H9 (cell line): ENCODE measurements around the gene CRABP1. TPM values are rescaled to one million over a fixed set of nuclear protein-coding genes. Genes with fewer than 3 reads are reported as not detected.

Source experiments
- DNase-seq: peaks from one replicate; pipeline ENCODE4 v3.0.0-alpha.2; 2017
- H2AFZ ChIP-seq: one replicate; pipeline ENCODE4 v1.6.1; 2013; ENCODE audit warnings: mild to moderate bottlenecking, low read length, control low read depth, moderate library complexity
- H2AK5ac ChIP-seq: 2 replicates; pipeline ENCODE4 v1.6.1; 2013; ENCODE audit warnings: low read length, control low read depth, mixed read lengths; ENCODE audit not compliant: insufficient read length
- H2BK120ac ChIP-seq: one replicate; pipeline ENCODE4 v1.6.1; 2013; ENCODE audit warnings: low read depth, mild to moderate bottlenecking, low read length, control low read depth, inconsistent platforms; ENCODE audit not compliant: poor library complexity, severe bottlenecking
- H2BK12ac ChIP-seq: 2 replicates; pipeline ENCODE4 v1.6.1; 2013; ENCODE audit warnings: low read length, control low read depth, mixed read lengths, low read depth; ENCODE audit not compliant: insufficient read length
- H2BK15ac ChIP-seq: 2 replicates; pipeline ENCODE4 v1.6.1; 2013; ENCODE audit warnings: low read depth, low read length, control low read depth
- H2BK20ac ChIP-seq: one replicate; pipeline ENCODE4 v1.6.1; 2013; ENCODE audit warnings: low read depth, mild to moderate bottlenecking, low read length, control low read depth, inconsistent platforms; ENCODE audit not compliant: poor library complexity, severe bottlenecking
- H2BK5ac ChIP-seq: 2 replicates; pipeline ENCODE4 v1.6.1; 2013; ENCODE audit warnings: low read length, control low read depth, mixed read lengths; ENCODE audit not compliant: insufficient read length
- H3K14ac ChIP-seq: 2 replicates; pipeline ENCODE4 v1.6.1; 2013; ENCODE audit warnings: low read length, control low read depth; ENCODE audit not compliant: insufficient read depth
- H3K18ac ChIP-seq: 2 replicates; pipeline ENCODE4 v1.6.1; 2013; ENCODE audit warnings: low read depth, mild to moderate bottlenecking, mixed read lengths, low read length, control low read depth; ENCODE audit not compliant: insufficient read length
- H3K23ac ChIP-seq: 2 replicates; pipeline ENCODE4 v1.6.1; 2013; ENCODE audit warnings: low read length, control low read depth, mixed read lengths, low read depth; ENCODE audit not compliant: insufficient read length
- H3K23me2 ChIP-seq: 2 replicates; pipeline ENCODE4 v1.6.1; 2013; ENCODE audit warnings: low read depth, mild to moderate bottlenecking, mixed read lengths, low read length, control low read depth; ENCODE audit not compliant: insufficient read length, poor library complexity, severe bottlenecking
- H3K27ac ChIP-seq: 2 replicates; pipeline ENCODE4 v1.5.1; 2013; ENCODE audit warnings: low read length, control low read depth, mixed read lengths, low read depth; ENCODE audit not compliant: insufficient read length
- H3K27me3 ChIP-seq: 2 replicates; pipeline ENCODE4 v1.6.1; 2013; ENCODE audit warnings: low read length, control low read depth, inconsistent platforms; ENCODE audit not compliant: insufficient read depth
- H3K4ac ChIP-seq: 2 replicates; pipeline ENCODE4 v1.6.1; 2013; ENCODE audit warnings: low read depth, mild to moderate bottlenecking, control low read depth, inconsistent platforms, low read length, moderate library complexity
- H3K4me1 ChIP-seq: 2 replicates; pipeline ENCODE4 v1.6.1; 2013; ENCODE audit warnings: low read length, control low read depth, inconsistent platforms; ENCODE audit not compliant: insufficient read depth
- H3K4me2 ChIP-seq: 2 replicates; pipeline ENCODE4 v1.6.1; 2013; ENCODE audit warnings: low read length, control low read depth, mixed read lengths; ENCODE audit not compliant: insufficient read length, insufficient read depth
- H3K56ac ChIP-seq: 2 replicates; pipeline ENCODE4 v1.6.1; 2013; ENCODE audit warnings: low read depth, mild to moderate bottlenecking, mixed read lengths, low read length, control low read depth; ENCODE audit not compliant: insufficient read length
- H3K79me1 ChIP-seq: 2 replicates; pipeline ENCODE4 v1.6.1; 2013; ENCODE audit warnings: low read depth, mild to moderate bottlenecking, moderate library complexity, low read length, control low read depth, inconsistent platforms; ENCODE audit not compliant: insufficient read depth, poor library complexity, severe bottlenecking
- H3K79me2 ChIP-seq: 2 replicates; pipeline ENCODE4 v1.6.1; 2013; ENCODE audit warnings: low read length, control low read depth, inconsistent platforms; ENCODE audit not compliant: insufficient read depth
- H3K9ac ChIP-seq: 2 replicates; pipeline ENCODE4 v1.6.1; 2013; ENCODE audit warnings: low read length, control low read depth, mixed read lengths; ENCODE audit not compliant: insufficient read length; ENCODE audit errors: extremely low read depth
- H3K9me3 ChIP-seq: one replicate; pipeline ENCODE4 v1.6.1; 2013; ENCODE audit warnings: low read depth, low read length, inconsistent platforms; ENCODE audit not compliant: control insufficient read depth
- H3T11ph ChIP-seq: one replicate; pipeline ENCODE4 v1.6.1; 2013; ENCODE audit warnings: mild to moderate bottlenecking, low read length, control low read depth, inconsistent platforms
- H4K20me1 ChIP-seq: one replicate; pipeline ENCODE4 v1.6.1; 2013; ENCODE audit not compliant: control insufficient read depth, insufficient read length, insufficient read depth
- H4K5ac ChIP-seq: 2 replicates; pipeline ENCODE4 v1.6.1; 2013; ENCODE audit warnings: low read depth, mild to moderate bottlenecking, mixed read lengths, low read length, control low read depth; ENCODE audit not compliant: insufficient read length
- H4K8ac ChIP-seq: replicated peaks from 2 replicates; pipeline ENCODE4 v1.6.1; 2013; ENCODE audit warnings: low read length, control low read depth, mixed read lengths, low read depth; ENCODE audit not compliant: insufficient read length
- H4K91ac ChIP-seq: 2 replicates; pipeline ENCODE4 v1.6.1; 2013; ENCODE audit warnings: low read depth, mild to moderate bottlenecking, moderate library complexity, mixed read lengths, low read length, control low read depth; ENCODE audit not compliant: insufficient read length
- H3K27ac Mint-ChIP-seq, 3 experiments: 2 replicates in 2 of 3; 3 replicates in 1 of 3; pipeline ENCODE4 v1.8.0; 2020 to 2021; ENCODE audit warnings: mixed read lengths in 3 of 3, mild to moderate bottlenecking in 1 of 3, moderate library complexity in 1 of 3
- H3K27me3 Mint-ChIP-seq: 2 replicates; pipeline ENCODE4 v1.8.0; 2021; ENCODE audit warnings: low read depth, mild to moderate bottlenecking, moderate library complexity, mixed read lengths
- H3K36me3 Mint-ChIP-seq, 3 experiments: 2 replicates in 2 of 3; 3 replicates in 1 of 3; pipeline ENCODE4 v1.8.0; 2020 to 2021; ENCODE audit warnings: low read depth in 3 of 3, mixed read lengths in 3 of 3; ENCODE audit not compliant: insufficient read depth in 1 of 3
- H3K4me1 Mint-ChIP-seq, 2 experiments: 2 replicates each; pipeline ENCODE4 v1.8.0; 2020; ENCODE audit warnings: mixed read lengths in 2 of 2
- H3K4me3 Mint-ChIP-seq, 2 experiments: 2 replicates in 1 of 2; 3 replicates in 1 of 2; pipeline ENCODE4 v1.8.0; 2020 to 2021; ENCODE audit warnings: mild to moderate bottlenecking in 2 of 2, mixed read lengths in 2 of 2, moderate library complexity in 1 of 2
- H3K9me3 Mint-ChIP-seq, 2 experiments: 2 replicates in 1 of 2; 3 replicates in 1 of 2; pipeline ENCODE4 v1.8.0; 2020; ENCODE audit warnings: mild to moderate bottlenecking in 2 of 2, mixed read lengths in 2 of 2, moderate library complexity in 1 of 2
- WGBS: extraction: QIAGEN DNeasy Blood & Tissue Kit; methylation state at CpG from one replicate; pipeline ENCODE4 v1.1.7; 2013; ENCODE audit warnings: missing lambda C conversion rate, low lambda C conversion rate, mixed read lengths; ENCODE audit not compliant: insufficient read length; ENCODE audit errors: extremely low coverage; 5-methylcytosine and 5-hydroxymethylcytosine counted together
- total RNA-seq: library from RNA; stranded (reverse); gene quantifications from 2 replicates; pipeline ENCODE4 v1.2.1, GENCODE V29; 2021
- TF ChIP-seq, protein P1 (sequence below): fragments of 200-600 bp; sonication (generic); conservative IDR thresholded peaks from 3 replicates; pipeline ENCODE4 v1.8.0; 2021; ENCODE audit warnings: antibody characterized with exemption, mild to moderate bottlenecking

The CRABP1 gene
- total RNA-seq, 1 experiment from 2014 or later, result 93.1 TPM

DNA sequence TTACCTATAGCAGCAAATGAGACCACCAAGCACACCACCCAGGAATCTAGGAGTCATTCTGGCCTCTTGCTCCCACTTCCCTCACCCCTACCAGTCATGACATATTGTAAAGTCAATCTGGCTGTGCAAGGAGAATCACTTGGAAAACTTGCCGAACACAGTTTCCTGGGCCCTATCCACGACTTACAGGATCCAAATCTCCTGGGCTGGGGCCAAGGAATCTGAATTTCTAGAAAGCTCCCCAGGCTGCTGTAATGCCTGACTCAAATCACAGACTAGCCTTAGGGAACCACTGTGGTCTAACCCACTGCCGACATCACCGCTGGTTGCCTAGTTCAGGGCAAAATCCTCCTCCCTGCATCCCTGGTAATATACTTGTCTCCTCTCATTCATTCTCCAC is 4.2 kb upstream of the CRABP1 start:
- Histone ChIP-seq H2BK20ac (no peak overlapping the region), H2BK15ac (no peak overlapping the region), H3K4me1 (peaks cover 5% of the 10 kb centered on the region; the same call in 1 of the 2 replicates), H2BK12ac (no peak overlapping the region), H3K23ac (no peak overlapping the region), H2BK120ac (no peak overlapping the region), H4K91ac (no peak overlapping the region), H3K23me2 (peaks cover 6% of the 10 kb centered on the region), H3K4me2 (no peak overlapping the region), H3K27me3 (peaks cover 7% of the 10 kb centered on the region), H3K79me1 (no peaks in the 10 kb centered on the region), H3K79me2 (no peaks in the 10 kb centered on the region), H3K27ac (no peak overlapping the region), H2BK5ac (no peak overlapping the region), H4K8ac (no peak overlapping the region), H3K9ac (no peak overlapping the region), H3K56ac (no peak overlapping the region), H2AFZ (no peak overlapping the region), H3K18ac (no peak overlapping the region), H3K4ac (no peak overlapping the region), H2AK5ac (no peak overlapping the region), H4K20me1 (no peaks in the 10 kb centered on the region), H3T11ph (no peak overlapping the region), H3K9me3 (no peaks in the 10 kb centered on the region), H3K14ac (no peak overlapping the region), H4K5ac (no peak overlapping the region)
- Mint-ChIP-seq H3K27me3 (peaks cover 34% of the 10 kb centered on the region), H3K4me1 (peaks cover 13 to 20% of the 10 kb centered on the region in 2 experiments), H3K27ac (no peak overlapping the region), H3K36me3 (no peaks in the 10 kb centered on the region; a peak in 1 of 7 replicates), H3K9me3 (no peaks in the 10 kb centered on the region), H3K4me3 (no peak overlapping the region)
- TF ChIP-seq, protein P1, sequence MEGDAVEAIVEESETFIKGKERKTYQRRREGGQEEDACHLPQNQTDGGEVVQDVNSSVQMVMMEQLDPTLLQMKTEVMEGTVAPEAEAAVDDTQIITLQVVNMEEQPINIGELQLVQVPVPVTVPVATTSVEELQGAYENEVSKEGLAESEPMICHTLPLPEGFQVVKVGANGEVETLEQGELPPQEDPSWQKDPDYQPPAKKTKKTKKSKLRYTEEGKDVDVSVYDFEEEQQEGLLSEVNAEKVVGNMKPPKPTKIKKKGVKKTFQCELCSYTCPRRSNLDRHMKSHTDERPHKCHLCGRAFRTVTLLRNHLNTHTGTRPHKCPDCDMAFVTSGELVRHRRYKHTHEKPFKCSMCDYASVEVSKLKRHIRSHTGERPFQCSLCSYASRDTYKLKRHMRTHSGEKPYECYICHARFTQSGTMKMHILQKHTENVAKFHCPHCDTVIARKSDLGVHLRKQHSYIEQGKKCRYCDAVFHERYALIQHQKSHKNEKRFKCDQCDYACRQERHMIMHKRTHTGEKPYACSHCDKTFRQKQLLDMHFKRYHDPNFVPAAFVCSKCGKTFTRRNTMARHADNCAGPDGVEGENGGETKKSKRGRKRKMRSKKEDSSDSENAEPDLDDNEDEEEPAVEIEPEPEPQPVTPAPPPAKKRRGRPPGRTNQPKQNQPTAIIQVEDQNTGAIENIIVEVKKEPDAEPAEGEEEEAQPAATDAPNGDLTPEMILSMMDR, result no peak
- DNase-seq, result no peak
- no CpG with 5 or more reads among the region's 4 CpGs for WGBS
